HUES48 (cell line): ENCODE results near the gene VCP.

Experiments used
- H3K27ac ChIP-seq: one replicate; pipeline ENCODE4 v1.7.0; 2013; ENCODE audit warnings: low read depth, low read length, inconsistent platforms
- H3K27me3 ChIP-seq: 2 replicates; pipeline ENCODE4 v1.6.1; 2013; ENCODE audit warnings: mild to moderate bottlenecking, low read length; ENCODE audit not compliant: control insufficient read depth, insufficient read depth
- H3K36me3 ChIP-seq: 2 replicates; pipeline ENCODE4 v1.6.1; 2013; ENCODE audit warnings: low read length; ENCODE audit not compliant: control insufficient read depth, insufficient read depth
- H3K4me1 ChIP-seq: 2 replicates; pipeline ENCODE4 v1.6.1; 2013; ENCODE audit warnings: mild to moderate bottlenecking, low read length; ENCODE audit not compliant: control insufficient read depth, insufficient read depth
- H3K4me3 ChIP-seq: 2 replicates; pipeline ENCODE4 v1.5.1; 2013; ENCODE audit warnings: mild to moderate bottlenecking, low read depth, low read length
- H3K9ac ChIP-seq: 2 replicates; pipeline ENCODE4 v1.6.1; 2013; ENCODE audit warnings: mild to moderate bottlenecking, low read depth, low read length, moderate library complexity
- H3K9me3 ChIP-seq: 2 replicates; pipeline ENCODE4 v1.6.1; 2013; ENCODE audit warnings: low read length; ENCODE audit not compliant: control insufficient read depth, insufficient read depth

The VCP gene

DNA sequence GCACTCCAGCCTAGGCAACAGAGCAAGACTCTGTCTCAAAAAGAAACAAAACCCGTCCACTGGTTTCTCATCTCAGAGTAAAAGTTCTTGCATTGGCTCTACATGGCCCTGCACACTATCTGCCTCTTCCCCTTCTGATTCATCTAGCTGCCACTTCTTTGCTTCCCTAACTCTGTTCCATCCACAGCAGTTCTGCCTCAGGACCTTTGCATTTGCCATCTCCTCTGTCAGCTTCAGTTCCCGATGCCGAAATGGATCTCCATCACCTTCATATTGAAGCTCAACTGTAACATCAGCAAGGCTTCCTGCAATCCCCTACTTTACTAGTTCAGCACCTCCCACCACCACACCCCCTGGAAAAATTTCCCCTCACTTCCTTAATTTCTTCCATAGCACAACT, 25.1 kb upstream of the VCP start:
- H3K4me1 ChIP-seq = peaks cover 8% of the 10 kb centered on the region; the same call in 1 of the 2 replicates
- no peak overlapping the region for H3K9ac ChIP-seq
- H3K4me3 ChIP-seq = no peak overlapping the region
- H3K36me3 ChIP-seq = peaks cover 46% of the 10 kb centered on the region
- no peaks in the 10 kb centered on the region for H3K9me3 ChIP-seq
- no peaks in the 10 kb centered on the region for H3K27me3 ChIP-seq
- H3K27ac ChIP-seq = no peak overlapping the region

DNA sequence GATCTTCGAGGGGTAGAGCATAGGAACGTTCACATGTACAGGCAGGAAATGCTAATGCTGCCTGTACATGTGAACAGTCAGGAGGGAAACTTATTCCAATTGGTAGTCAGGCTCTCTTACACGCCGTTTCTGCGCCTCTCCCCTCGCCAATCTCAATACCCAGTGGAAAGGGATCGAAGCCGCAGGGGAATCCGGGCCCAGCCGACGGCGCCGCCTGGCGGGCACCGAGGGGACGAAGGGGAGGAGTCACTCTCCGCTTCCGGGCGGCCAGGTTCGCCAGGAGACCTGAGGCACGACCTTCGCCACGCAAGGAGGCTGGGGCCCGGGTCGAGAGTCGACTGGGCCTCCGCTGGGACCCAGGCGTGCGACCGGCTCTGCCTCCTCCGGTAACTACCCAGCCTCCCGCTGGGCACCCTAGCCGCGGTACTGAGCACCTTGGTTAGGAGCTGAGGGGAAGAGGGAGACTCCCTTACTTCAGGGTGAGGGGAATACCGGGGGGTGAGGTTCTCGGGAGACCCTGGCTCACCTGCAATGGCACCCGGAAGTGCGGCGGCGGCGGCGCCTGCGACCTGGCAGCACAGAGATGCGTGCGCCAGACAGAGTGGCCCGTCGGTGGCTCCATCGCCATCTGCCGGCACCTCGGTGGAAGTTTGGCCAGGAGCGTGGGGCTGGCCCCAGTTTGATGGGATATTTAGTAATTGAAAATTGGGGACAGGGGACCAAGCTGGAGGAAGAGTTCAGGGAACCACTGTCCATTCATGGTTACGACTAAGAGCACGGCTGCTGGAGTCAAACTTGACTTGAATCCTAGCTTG, 23.8 kb upstream of the VCP start, which contains the start of gene PIGO:
Gene PIGO (minus strand): TSS at position 557 of the 815 bp plus-strand sequence. CDS start 1,026 bp downstream, outside the sequence.
- Histone ChIP-seq H3K9me3 (no peaks in the 10 kb centered on the region), H3K4me3 (peak within 1 kb of the TSS; percentile 88), H3K4me1 (no peaks in the 10 kb centered on the region), H3K9ac (peak within 1 kb of the TSS; percentile 96), H3K36me3 (peaks cover 49% of the 10 kb centered on the region), H3K27me3 (no peaks in the 10 kb centered on the region), H3K27ac (peak within 1 kb of the TSS; percentile 100)

DNA sequence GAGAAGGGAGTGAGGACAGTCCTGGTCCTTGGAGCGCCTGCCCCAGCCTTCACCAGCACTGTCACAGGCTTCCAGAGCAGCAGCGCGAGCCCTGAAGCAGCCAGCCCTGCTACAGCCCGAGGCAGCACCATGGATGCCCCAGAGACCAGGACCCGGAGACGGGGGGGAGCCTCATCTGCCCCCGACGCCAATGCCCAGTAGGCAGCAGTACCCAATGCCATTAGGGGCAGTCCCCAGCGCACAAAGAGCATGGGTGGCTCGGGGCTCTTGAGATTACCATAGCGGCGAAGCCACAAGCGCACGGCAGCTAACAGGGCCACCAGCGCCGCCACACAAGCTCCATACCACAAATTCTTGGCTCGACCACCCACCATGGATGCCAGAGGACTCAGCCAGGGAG, 19.1 kb upstream of the VCP start:
- Histone ChIP-seq H3K4me3 (no peak overlapping the region), H3K27ac (no peak overlapping the region), H3K9ac (no peak overlapping the region), H3K36me3 (peaks cover 67% of the 10 kb centered on the region), H3K27me3 (no peaks in the 10 kb centered on the region), H3K4me1 (no peaks in the 10 kb centered on the region), H3K9me3 (no peaks in the 10 kb centered on the region)

DNA sequence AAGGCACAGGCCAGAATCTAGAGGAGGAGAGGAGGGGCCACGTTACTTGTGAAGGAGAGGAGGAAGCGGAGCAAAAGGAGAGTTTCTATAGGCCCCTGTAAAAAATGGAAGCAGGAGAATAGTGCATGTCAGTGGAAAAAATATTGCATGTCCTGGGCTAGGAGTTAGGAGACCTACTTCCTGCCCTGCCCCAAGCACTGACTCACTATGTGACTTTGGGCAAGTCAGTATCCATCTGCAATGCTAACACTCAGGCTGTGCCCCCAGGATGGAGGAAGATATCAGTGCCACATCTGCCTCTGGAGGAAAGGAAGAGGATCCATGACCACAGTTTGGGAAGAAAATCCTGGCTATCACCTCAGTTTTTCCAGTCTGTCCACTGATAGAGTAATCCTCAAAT, 17.0 kb upstream of the VCP start:
- H3K9me3 ChIP-seq = no peaks in the 10 kb centered on the region
- H3K4me1 ChIP-seq = no peaks in the 10 kb centered on the region
- no peak overlapping the region for H3K27ac ChIP-seq
- no peak overlapping the region for H3K9ac ChIP-seq
- no peak overlapping the region for H3K4me3 ChIP-seq
- peaks cover 67% of the 10 kb centered on the region for H3K36me3 ChIP-seq
- H3K27me3 ChIP-seq = no peaks in the 10 kb centered on the region

DNA sequence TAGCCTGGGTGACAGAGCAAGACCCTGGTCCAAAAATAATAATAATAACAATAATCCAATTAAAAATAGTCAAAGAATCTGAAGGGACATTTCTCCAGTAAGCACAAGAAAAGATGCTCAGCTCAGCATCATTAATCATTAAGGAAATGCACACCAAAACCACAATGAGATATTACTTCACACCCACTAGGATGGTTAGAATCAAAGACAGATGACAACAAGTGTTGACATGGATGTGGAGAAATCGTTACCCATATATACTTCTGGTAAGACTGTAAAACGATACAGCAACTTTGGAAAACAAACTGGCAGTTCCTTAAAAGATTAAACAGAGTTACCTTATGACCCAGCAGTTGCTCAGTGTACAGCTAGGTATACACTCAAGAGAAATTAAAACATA, 12.7 kb upstream of the VCP start:
- Histone ChIP-seq H3K4me3 (no peak overlapping the region), H3K9me3 (no peaks in the 10 kb centered on the region), H3K36me3 (peaks cover 27% of the 10 kb centered on the region), H3K4me1 (no peaks in the 10 kb centered on the region), H3K9ac (no peak overlapping the region), H3K27ac (no peak overlapping the region), H3K27me3 (no peaks in the 10 kb centered on the region)

DNA sequence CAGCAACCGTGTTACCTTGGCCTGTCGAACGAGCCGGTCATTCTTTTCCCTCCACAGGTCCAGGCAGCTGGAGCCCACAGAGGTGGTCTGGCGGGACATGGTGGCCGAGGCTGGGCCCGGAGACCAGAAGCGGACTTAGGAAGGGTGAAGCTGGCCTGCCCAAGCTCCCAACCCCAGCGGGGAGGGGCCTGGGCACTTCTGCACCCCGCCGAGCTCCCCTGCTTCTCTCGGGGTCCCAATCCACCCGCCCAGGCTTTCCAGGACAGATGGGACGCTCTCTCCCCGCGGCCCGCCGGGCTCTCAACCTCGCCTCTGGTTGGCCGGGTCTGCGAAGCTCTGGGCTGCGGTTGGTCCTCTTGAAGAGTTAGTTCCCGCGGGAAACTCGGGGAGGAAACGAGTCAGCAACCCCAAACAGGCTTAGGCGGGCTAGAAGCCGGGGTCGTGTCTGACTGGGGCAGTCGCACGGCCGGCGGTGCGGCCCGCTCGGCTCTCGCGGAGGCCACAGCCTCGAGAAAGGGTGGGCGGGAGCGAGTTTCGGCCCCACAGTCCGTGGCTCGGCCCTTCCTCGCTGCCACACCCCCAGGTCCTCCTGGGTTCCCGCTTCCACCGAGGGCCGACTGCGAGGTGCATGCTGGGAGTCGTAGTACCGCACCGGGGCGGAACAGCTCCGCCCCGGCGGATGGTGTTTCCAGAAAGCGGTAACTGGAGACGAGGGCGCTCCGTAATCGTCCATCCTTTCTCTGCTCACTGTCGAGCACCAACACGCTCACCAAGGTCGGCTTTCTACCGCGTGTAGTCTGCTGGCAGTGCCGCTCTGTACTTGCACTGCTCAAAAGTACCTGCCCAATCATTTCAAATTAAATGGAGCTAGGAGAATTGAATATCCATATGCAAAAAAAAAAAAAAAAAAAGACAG, 7.3 kb upstream of the VCP start, which contains the start of gene FANCG:
Gene FANCG (minus strand): TSS at position 517 of the 916 bp plus-strand sequence. CDS start 418 bp downstream, at position 99.
- no peaks in the 10 kb centered on the region for H3K27me3 ChIP-seq

DNA sequence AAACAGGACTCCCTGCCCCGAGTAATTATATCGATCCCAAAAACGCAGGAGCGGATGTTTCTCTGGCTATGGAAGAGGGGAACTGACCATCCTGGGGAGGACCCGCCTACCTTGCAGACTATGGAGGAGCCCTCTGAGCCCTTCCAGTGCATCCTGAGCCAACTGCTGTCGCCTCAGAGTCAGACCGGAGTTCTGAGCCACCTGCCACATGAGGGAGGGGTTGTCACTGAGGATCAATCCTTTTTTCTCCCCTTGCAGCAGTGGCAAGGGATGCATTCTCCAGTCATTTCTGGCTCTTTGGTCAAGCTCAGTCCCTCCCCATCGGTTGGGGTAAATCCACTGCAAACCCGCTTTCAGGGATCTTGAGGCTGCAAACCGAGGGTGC, 6.6 kb upstream of the VCP start:
- Histone ChIP-seq H3K9ac (peak overlapping the region; percentile 94), H3K27me3 (no peaks in the 10 kb centered on the region), H3K9me3 (no peaks in the 10 kb centered on the region), H3K4me3 (peak overlapping the region; percentile 88), H3K4me1 (peaks cover 5% of the 10 kb centered on the region; the same call in 1 of the 2 replicates), H3K36me3 (peaks cover 40% of the 10 kb centered on the region), H3K27ac (peak overlapping the region; percentile 97)

More for the DNA sequence above, 7.3 kb upstream of the VCP start, which contains the start of gene FANCG:
- peak within 1 kb of the TSS; percentile 94 for H3K9ac ChIP-seq
- no peaks in the 10 kb centered on the region for H3K9me3 ChIP-seq
- peaks cover 5% of the 10 kb centered on the region; the same call in 1 of the 2 replicates for H3K4me1 ChIP-seq
- H3K27ac ChIP-seq = peak within 1 kb of the TSS; percentile 97
- peak within 1 kb of the TSS; percentile 88 for H3K4me3 ChIP-seq
- H3K36me3 ChIP-seq = peaks cover 34% of the 10 kb centered on the region

DNA sequence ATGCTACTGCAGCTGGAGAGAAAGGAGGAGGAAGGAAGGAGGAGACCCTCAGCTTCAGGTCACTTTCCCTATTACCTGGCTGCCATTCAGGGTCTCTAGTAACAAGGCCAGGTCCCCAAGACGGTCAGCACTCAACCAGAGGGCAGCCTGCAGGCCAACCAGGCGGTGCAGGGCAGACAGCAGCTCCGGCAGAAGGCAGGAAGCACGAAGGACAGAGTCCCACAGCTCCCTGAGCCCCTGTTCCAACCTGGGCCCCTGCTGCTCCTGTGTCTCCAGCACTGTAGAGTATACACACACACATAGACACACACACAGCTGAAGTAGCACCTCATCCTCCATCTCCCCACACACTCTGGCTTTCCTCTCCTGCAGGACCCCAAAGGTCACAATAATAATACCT, 5.6 kb upstream of the VCP start:
- H3K27me3 ChIP-seq = no peaks in the 10 kb centered on the region
- H3K4me3 ChIP-seq = peak overlapping the region; percentile 88
- peaks cover 49% of the 10 kb centered on the region for H3K36me3 ChIP-seq
- H3K9ac ChIP-seq = no peak overlapping the region
- H3K9me3 ChIP-seq = no peaks in the 10 kb centered on the region
- H3K27ac ChIP-seq = no peak overlapping the region
- H3K4me1 ChIP-seq = peaks cover 8% of the 10 kb centered on the region

DNA sequence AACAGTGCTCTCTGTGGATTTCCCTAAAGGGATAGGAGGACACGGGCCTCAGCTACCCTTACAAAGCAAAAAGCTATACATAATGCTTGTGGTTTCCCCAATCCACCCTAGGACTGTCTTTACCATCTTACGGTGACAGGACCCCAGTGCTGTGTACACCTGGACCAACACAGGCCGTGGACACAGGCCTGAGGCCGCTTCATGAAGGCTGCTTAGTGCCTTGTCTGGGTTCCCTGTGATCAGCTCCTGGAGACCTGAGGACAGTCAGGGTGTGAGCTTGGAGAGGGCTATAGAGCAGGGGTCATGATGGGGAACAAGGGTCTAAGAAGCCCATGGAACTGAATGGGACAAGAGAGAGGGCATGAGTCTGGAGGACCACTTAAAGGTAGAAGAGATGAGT, 4.4 kb upstream of the VCP start:
- H3K4me1 ChIP-seq = peaks cover 10% of the 10 kb centered on the region
- no peaks in the 10 kb centered on the region for H3K9me3 ChIP-seq
- H3K9ac ChIP-seq = no peak overlapping the region
- H3K27me3 ChIP-seq = no peaks in the 10 kb centered on the region
- no peak overlapping the region for H3K27ac ChIP-seq
- no peak overlapping the region for H3K4me3 ChIP-seq
- peaks cover 49% of the 10 kb centered on the region for H3K36me3 ChIP-seq

DNA sequence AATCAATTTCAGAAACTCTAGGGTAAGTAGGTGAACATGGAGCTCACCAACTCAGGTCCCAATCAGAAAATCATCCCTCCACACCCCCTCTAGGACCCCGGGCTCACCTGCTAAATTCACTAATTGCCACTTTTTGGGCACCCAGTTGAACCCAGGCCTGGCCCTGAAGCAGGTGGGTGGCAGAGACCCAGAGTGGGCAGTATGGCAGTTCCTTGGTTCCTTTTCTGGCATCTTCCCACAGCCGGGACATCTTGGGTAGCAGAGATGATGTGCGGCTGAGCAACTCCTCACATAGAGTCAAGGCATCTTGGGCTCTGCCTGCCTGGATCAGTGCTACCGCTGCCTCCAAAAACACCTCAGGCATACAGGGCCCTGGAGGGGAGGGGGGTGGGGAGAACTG, 2.9 kb upstream of the VCP start:
- Histone ChIP-seq H3K27ac (no peak overlapping the region), H3K9me3 (no peaks in the 10 kb centered on the region), H3K9ac (no peak overlapping the region), H3K4me1 (peaks cover 14% of the 10 kb centered on the region), H3K4me3 (no peak overlapping the region), H3K36me3 (peaks cover 52% of the 10 kb centered on the region), H3K27me3 (no peaks in the 10 kb centered on the region)
